GM21515 (cell line): ENCODE data around the gene PPHLN1.
"Not testable (repeated sequence)": the region's sequence is repeated elsewhere in the genome, so short reads cannot be mapped to it uniquely, and the experiment has no call there.

Experiments used
- ATAC-seq: cut with Tn5 transposase; IDR thresholded peaks from one replicate; pipeline ENCODE4 v1.9.1; 2021; ENCODE audit not compliant: unreplicated experiment

The PPHLN1 gene

GRCh38 chr12:42365486-42365885 lies 39.5 kb downstream of the PPHLN1 start:
- no peak for ATAC-seq

DNA sequence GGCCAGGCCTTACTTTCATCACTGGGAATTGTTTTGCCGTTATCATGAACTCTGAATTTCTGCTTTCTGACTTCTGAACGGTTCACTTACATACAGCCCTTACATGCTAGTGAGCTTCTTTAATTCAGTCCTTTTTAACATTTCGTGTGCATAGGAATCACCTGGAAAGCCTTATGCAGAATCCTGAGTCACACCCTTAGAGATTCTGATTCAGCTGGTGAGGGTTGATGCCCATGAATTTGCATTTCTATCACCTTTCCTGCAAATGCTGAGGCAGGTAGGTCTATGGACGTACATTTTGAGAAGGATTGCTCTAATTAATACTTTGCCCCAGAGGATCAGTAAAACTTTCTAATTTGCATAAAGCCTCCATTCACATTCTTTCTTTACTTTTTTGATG lies 44.0 kb downstream of the PPHLN1 start:
- no peak for ATAC-seq

GRCh38 chr12:42372154-42372791 lies 46.3 kb downstream of the PPHLN1 start:
- ATAC-seq = peak; percentile 90

DNA sequence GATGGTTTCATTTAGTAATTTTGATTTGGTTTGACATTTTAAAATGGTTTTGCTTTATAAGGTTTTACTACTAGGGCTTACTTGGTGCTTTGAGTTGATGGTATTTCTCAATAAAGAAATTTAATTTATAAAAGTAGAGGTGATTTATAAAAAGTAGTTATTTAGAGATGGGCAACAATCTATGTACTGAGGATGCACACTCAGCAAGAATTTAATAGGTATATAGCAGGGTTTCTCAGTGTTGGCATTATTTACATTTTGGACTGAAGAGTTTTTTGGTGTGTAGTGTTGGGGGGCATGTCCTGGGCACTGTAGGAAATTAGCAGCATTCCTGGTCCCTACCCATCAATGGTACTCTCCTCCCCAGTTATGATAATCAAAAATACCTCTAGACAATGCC lies 47.7 kb downstream of the PPHLN1 start:
- no peak for ATAC-seq

GRCh38 chr12:42380733-42381132 lies 54.8 kb downstream of the PPHLN1 start:
- no peak for ATAC-seq

- ATAC-seq = no peak
These were observed 56.2 kb downstream of the PPHLN1 start for GRCh38 chr12:42382013-42382696.

GRCh38 chr12:42385326-42385841 lies 59.4 kb downstream of the PPHLN1 start:
- ATAC-seq = no peak

GRCh38 chr12:42386308-42386707 lies 60.3 kb downstream of the PPHLN1 start:
- ATAC-seq = no peak

DNA sequence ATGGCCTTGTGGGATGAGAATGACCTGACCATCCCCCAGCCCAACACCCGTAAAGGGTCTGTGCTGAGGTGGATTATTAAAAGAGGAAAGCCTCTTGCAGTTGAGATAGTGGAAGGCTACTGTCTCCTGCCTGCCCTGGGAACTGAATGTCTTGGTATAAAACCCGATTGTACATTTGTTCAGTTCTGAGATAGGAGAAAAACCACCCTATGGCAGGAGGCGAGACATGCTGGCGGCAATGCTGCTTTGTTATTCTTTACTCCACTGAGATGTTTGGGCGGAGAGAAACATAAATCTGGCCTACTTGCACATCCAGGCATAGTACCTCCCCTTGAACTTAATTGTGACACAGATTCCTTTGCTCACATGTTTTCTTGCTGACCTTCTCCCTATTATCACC lies 62.1 kb downstream of the PPHLN1 start:
- ATAC-seq = not testable (repeated sequence)

DNA sequence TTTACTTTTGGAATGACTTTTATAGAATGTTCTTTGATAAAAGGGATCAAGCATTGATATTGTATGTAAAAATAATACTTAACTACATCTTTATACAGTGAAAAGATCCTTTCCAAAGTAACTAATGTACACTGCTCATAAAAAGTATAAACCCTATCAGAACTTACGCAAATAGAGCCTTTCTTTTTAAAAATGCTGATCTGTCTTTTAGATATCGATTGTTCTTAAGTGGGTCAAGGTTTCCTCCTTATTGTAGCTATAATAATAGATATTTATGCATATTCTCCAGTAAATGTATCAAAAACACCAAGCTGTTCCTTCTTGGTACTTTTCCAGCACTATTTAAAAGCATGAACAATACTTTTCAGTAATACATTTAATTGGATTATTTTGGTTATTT lies 68.5 kb downstream of the PPHLN1 start:
- no peak for ATAC-seq

DNA sequence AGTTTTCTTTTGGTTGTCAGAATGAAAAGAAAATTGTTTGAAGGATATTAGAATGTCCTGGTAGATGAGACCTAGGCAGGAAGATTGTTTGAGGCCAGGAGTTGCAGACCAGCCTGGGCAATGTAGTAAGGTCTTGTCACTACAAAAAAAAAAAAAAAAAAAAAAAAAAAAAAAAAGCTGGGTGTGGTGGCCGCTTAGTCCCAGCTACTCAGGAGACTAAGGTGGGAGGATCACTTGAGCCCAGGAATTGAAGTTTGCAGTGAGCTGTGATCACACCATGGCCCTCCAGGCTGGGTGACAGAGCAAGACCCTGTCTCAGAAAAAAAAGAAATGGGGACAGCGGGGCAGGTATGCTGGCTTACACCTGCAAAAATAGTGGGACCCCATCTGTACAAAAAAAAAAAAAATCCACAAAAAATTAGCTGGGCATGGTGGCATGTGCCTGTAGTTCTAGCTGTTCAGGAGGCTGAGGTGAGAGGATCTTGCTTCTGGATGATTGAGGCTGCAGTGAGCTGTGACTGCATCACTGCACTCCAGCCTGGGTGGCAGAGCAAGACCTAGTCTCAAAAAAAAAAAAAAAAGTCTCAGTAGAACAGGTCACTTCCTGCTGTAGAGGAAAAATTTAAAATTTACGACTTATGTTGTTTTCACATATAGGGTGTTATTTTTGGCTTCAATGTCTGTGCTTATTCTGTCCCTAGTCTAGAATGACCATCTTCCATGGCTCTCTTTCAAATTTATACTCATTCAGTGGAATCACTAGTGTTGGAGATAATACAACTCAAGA lies 70.7 kb downstream of the PPHLN1 start:
- no peak for ATAC-seq

- no peak for ATAC-seq
These were observed 76.9 kb downstream of the PPHLN1 start for GRCh38 chr12:42402821-42403411.

GRCh38 chr12:42407306-42407705 lies 81.3 kb downstream of the PPHLN1 start:
- no peak for ATAC-seq

- ATAC-seq = no peak
These were observed 83.5 kb downstream of the PPHLN1 start for GRCh38 chr12:42409471-42409870.

DNA sequence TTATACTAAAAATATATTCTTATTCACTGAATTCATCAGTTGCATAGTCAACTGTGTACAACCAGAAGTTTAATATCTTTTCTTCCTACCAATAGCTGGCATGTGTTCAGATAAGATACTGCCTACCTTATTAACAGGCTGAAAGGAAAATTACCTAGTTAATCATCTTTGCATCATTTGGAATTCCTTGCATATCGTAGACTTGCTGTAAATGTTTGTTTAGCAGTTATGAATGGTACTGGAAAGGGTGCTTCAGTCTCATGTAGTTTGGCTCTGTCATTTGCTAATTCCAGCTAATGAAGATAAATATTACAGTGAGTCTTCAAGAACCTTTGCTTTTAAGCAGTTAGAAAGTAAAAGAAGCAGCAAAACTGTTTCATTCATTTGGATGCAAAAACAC lies 84.4 kb downstream of the PPHLN1 start:
- no peak for ATAC-seq

GRCh38 chr12:42420395-42420794 lies 94.4 kb downstream of the PPHLN1 start:
- no peak for ATAC-seq

GRCh38 chr12:42421844-42422779 lies 96.1 kb downstream of the PPHLN1 start:
- peak; percentile 90 for ATAC-seq

DNA sequence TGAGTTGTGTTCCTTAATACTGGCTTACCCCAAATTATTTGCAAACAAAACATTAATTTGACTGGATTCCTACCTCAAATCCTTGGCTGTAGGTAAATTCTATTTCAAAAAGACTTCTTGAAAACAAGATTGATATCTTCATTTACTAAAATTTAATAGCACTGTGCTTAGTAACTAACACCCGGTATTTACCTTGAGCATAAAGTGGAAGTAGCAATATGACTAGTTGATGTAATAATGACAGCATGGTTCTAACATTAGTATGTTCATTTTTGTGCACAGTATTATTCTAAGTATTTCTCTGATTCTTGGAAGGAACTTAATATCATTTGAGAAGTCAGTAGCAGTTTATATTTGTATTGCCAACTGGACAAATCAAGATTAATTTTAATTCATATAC lies 96.8 kb downstream of the PPHLN1 start:
- ATAC-seq = peak; percentile 44

GRCh38 chr12:42426746-42427145 lies 100.8 kb downstream of the PPHLN1 start:
- ATAC-seq = no peak

GRCh38 chr12:42428850-42429249 lies 102.9 kb downstream of the PPHLN1 start:
- ATAC-seq = no peak
